GM18507 (cell line): ENCODE results near the gene TMEM139.
A peak's percentile ranks its signal among the peaks of the same experiment; 100 is the strongest.
"Not testable (repeated sequence)": the region's sequence is repeated elsewhere in the genome, so short reads cannot be mapped to it uniquely, and the experiment has no call there.

Experiments
- DNase-seq: peaks from one replicate; pipeline ENCODE4 v3.0.0; 2011; ENCODE audit warnings: low read depth; ENCODE audit not compliant: insufficient read length; ENCODE audit errors: extremely low spot score
- FAIRE-seq: peaks from 2 replicates; lab custom pipeline; 2011; peaks lifted over from hg19 to GRCh38; lab: Jason Lieb, UNC

TMEM139 gene

GRCh38 chr7:143286522-143286890 lies 1.7 kb downstream of the TMEM139 start:
- DNase-seq (no peak), FAIRE-seq (no peak)

- FAIRE-seq (no peak), DNase-seq (no peak)
These were observed 2.7 kb downstream of the TMEM139 start for GRCh38 chr7:143287339-143287934.

DNA sequence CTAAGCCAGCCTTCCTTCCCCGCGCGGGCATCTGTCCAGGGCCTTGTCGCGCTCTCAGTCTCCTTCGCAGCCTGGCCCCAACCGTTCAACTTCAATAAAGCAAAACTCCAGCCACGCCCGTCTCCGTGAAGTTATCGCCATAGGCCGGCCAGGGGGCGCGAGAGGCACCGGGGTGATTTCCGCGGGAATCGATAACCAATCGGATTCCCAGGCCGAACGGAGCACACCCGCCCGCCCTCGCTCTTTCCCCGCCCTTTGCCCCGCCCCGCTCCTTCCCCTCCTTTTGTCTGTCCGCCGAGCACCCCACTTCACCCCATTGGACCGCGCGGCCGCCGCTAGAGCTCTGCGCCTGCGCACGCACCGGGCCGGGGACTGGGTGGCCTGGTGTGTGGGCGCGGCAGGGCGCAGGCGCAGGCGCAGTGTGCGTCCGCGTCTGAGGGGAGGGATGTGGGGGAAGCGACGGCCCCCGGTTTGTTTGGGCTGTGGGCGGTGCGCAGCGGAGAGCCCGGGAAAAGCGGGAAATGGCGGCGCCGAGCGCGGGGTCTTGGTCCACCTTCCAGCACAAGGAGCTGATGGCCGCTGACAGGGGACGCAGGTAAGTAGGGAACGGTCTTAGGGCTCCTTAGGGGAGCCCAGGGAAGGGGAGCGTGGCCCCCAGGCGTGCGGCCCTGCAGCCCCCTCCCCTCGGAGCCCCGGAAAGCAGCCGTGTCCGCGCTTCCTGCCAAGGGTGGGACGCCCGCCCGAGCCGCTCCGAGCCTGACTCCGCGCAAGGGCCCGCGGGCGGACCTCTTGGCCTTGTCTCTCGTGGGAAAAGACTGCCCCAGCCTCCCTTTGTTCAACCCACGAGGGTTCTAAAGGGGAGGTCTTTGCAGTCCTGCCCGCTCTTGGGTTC lies 3.4 kb downstream of the TMEM139 start, which contains the start of gene CASP2:
TSS of gene CASP2 (plus strand) at position 417 of the 892 bp plus-strand sequence. CDS start at position 522, 105 bp downstream.
- peak; percentile 100 for DNase-seq
- FAIRE-seq = peak; percentile 92

GRCh38 chr7:143288836-143289235 lies 4.1 kb downstream of the TMEM139 start:
- DNase-seq (no peak), FAIRE-seq (no peak)

DNA sequence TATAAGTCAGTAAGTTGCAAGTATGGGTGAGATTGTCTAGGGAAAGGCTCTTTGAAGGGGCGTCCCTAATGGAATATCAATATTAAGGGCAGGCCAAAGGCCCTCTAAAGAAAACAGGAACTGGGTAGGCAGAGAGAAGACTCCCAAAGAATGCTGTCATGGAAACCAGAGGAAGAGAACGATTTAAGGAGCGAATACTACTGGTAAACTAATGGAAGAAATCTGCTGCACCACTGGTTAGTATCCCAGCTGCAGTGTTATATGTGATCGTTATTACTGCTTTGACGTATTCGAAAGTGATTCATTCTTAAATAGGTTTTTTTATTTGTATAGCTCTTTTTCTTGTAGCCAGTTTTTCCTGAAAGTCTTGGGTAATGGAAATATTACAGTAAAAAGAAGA lies 4.7 kb downstream of the TMEM139 start:
- no peak for DNase-seq
- FAIRE-seq = no peak

DNA sequence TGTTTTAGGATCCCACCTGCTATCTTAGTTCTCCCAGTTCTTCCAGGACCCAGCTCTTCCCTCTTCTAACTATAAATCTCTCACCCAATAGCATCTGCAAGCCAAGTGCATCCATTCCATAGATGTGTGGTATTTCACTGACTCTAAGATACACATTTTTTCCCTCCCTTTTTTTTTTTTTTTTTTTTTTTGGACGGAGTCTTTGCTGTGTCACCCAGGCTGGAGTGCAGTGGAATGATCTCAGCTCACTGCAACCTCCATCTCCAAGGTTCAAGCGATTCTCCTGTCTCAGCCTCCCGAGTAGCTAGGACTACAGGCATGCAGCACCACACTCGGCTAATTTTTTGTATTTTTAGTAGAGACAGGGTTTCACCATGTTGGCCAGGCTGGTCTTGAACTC lies 5.1 kb downstream of the TMEM139 start:
- not testable (repeated sequence) for DNase-seq, FAIRE-seq

GRCh38 chr7:143290293-143290692 lies 5.5 kb downstream of the TMEM139 start:
- FAIRE-seq (no peak), DNase-seq (no peak)

GRCh38 chr7:143292876-143293275 lies 8.1 kb downstream of the TMEM139 start:
- DNase-seq = no peak
- no peak for FAIRE-seq

GRCh38 chr7:143295870-143296269 lies 11.1 kb downstream of the TMEM139 start:
- DNase-seq (no peak), FAIRE-seq (no peak)

- no peak for FAIRE-seq
- no peak for DNase-seq
These were observed 11.9 kb downstream of the TMEM139 start for GRCh38 chr7:143296686-143297085.

- DNase-seq (no peak), FAIRE-seq (no peak)
These were observed 14.6 kb downstream of the TMEM139 start for GRCh38 chr7:143299346-143299745.

DNA sequence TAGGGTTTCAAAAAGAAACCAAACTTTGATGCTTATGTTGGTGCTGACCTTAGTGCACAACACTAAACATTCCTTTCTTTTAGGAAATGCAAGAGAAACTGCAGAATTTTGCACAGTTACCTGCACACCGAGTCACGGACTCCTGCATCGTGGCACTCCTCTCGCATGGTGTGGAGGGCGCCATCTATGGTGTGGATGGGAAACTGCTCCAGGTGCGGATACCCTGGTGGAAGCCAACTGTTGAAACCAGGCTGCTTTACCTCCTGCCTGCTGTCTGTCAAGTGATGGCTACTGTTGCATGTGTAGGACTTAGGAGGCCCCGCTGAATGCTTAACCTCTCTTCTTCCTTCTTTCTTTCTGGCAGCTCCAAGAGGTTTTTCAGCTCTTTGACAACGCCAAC lies 15.1 kb downstream of the TMEM139 start:
- DNase-seq = no peak
- no peak for FAIRE-seq

DNA sequence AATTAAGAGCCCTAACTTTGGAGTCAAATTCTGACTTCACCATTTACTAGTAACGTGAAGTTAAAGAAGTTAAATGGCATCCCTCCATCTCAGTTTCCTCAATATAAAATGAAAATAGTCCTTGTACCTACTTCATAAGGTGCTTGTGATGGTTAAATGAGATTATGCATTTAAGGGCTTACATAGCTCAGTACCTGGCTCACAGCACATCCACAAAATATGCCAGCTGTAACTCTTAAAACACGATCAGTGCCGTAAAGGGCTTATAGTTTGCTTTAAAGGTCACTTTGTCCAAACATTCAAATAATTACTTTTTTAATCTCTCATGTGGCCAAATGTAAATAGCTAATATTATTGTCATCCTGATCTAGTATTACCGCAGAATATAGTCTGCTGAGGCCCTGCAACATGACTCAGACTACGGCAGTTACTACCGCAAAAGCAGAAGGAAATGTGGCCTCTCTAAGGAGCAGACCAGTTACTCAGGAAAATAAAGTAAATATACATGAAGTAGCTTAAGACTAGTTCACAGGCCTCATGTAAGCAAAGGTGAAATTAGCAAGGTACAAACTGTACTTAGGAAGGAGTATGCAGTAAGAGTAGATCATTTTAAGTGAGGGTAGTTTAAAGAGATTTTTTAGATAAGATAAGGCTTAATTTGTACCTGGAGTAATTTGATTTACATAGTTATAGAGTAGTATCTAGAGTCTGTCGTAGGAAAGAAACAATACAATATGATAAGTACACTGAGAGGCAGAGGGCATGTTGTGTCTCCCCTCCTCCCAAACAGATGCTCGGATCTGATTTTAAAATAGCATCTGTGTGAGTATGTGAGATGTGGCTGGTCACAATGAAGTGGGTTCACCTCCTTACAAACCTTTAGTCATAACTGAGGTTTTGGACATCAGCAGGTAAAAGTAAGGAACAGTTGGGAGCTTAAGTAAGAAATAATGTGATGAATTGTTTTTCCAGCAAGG lies 16.5 kb downstream of the TMEM139 start:
- FAIRE-seq = no peak
- no peak for DNase-seq

GRCh38 chr7:143303733-143304132 lies 19.0 kb downstream of the TMEM139 start:
- FAIRE-seq = no peak

GRCh38 chr7:143304938-143305337 lies 20.2 kb downstream of the TMEM139 start:
- DNase-seq = no peak
- FAIRE-seq = no peak

More at GRCh38 chr7:143303733-143304132, 19.0 kb downstream of the TMEM139 start:
- no peak for DNase-seq

DNA sequence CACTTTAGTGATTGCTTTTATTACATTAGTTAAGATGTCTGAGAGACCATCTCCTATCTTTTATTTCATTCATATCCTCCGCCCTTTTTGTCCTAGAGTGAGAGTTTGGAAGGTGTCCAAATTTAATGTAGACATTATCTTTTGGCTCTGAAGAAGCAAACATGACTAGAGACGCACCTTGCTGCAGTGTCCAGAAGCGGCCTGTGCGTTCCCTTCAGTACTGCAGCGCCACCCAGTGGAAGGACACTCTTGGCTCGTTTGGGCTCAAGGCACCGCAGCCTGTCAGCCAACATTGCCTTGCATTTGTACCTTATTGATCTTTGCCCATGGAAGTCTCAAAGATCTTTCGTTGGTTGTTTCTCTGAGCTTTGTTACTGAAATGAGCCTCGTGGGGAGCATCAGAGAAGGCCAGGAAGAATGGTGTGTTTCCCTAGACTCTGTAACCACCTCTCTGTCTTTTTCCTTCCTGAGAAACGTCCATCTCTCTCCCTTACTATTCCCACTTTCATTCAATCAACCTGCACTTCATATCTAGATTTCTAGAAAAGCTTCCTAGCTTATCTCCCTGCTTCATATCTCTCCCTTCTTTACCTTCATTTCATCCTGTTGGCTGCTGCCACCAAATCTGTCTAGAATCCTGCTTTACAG lies 20.8 kb downstream of the TMEM139 start:
- DNase-seq (no peak), FAIRE-seq (no peak)

- FAIRE-seq (no peak), DNase-seq (no peak)
These were observed 23.9 kb downstream of the TMEM139 start for GRCh38 chr7:143308632-143309031.

DNA sequence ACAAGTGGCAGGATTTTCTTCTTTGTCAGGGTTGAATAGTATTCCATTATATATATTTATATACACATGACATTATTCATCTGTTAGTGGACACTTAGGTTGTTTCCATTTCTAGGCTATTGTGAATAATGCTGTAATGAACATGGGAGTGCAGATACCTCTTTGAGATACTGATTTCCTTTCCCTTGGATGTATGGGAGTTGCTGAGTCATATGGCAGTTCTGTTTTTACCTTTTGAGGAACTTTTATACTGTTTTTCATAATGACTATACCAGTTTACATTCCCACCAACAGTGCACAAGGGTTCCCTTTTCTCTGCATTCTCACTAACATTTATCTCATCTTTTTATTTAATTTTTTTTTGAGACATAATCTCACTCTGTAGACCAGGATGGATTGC lies 29.4 kb downstream of the TMEM139 start:
- no peak for FAIRE-seq

GRCh38 chr7:143315776-143316175 lies 31.0 kb downstream of the TMEM139 start, which contains the start of gene CLCN1:
TSS of gene CLCN1 (plus strand) at chr7:143316111. CDS start at chr7:143316213, 102 bp downstream.
- FAIRE-seq (no peak), DNase-seq (no peak)

More for the DNA sequence above, 29.4 kb downstream of the TMEM139 start:
- no peak for DNase-seq
